GM12801 (cell line): ENCODE results near the gene HAS3.

Experiments
- TF ChIP-seq, protein P1 (sequence below): IDR thresholded peaks from one replicate; pipeline ENCODE4 v1.5.1; 2011; ENCODE audit warnings: control low read depth; ENCODE audit not compliant: insufficient read length; ENCODE audit errors: extremely low read depth

The HAS3 gene

DNA sequence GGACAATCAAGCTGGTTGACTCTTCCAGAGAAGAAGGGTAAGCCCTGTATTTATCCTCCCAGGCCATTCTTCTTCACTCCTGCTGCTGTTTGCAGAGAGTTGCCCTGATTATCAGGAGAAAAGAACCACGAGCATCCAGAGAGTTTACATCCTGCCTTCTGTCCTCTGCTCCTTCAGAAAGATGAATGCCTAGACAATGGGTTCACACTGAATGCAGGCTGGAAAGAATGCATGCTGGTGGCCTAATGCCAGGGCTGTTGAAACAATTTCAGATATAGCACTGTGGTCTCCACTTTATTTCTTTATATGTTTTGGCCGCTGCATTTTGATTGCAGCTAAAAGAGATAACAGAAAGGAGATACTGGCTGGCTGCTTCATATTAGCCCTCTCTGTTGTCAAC lies 21.2 kb upstream of the HAS3 start:
- TF ChIP-seq, protein P1, sequence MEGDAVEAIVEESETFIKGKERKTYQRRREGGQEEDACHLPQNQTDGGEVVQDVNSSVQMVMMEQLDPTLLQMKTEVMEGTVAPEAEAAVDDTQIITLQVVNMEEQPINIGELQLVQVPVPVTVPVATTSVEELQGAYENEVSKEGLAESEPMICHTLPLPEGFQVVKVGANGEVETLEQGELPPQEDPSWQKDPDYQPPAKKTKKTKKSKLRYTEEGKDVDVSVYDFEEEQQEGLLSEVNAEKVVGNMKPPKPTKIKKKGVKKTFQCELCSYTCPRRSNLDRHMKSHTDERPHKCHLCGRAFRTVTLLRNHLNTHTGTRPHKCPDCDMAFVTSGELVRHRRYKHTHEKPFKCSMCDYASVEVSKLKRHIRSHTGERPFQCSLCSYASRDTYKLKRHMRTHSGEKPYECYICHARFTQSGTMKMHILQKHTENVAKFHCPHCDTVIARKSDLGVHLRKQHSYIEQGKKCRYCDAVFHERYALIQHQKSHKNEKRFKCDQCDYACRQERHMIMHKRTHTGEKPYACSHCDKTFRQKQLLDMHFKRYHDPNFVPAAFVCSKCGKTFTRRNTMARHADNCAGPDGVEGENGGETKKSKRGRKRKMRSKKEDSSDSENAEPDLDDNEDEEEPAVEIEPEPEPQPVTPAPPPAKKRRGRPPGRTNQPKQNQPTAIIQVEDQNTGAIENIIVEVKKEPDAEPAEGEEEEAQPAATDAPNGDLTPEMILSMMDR: no peak

DNA sequence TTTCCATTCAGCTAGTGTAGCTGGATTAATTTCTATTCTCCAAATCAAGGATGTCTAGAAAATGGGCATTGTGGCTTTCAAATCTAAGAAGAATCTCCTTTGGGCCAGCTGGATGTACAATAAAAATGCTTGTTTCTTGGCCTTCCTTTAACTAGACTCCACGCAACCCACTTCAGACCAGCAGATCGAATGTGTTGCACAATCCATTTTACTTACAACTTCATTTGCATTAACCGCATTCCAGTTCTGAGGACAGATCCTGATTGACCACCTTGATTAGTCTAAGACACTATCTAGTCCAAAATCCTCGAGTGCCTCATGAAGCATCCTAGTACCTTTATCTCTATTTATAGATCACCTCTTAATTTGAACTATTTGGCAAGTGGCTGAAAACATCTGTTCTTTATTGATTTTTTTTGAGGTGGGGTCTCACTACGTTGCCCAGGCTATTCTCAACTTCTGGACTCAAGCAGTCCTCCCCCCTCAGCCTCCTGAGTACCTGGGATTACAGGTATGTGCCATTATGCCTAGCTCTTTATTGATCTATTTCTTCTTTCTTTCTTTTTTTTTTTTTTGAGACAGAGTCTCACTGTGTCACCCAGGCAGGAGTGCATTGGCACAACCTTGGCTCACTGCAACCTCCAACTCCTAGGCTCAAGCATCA lies 20.3 kb upstream of the HAS3 start:
- TF ChIP-seq, protein P1: no peak

DNA sequence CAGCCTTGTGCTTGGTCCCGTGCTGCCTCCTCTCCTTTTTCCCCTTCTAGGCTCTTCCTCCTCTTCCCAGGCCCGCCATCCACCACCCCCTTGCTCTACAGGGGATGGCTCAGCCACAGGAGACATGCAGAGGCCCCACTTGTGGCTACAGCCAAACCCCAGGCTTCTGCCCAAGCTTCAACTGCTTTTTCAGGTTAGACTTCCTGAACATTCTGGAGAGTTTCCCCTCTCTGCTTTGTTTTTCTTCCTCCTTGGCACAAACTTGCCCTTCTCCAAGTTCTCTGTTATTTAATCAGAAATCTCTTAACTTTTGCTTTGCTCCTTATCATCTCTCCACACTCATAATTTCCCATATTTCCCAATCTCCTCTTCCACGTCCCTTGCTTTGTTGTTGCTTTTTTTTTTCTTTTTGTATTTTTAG lies 18.3 kb upstream of the HAS3 start:
- TF ChIP-seq, protein P1: no peak

DNA sequence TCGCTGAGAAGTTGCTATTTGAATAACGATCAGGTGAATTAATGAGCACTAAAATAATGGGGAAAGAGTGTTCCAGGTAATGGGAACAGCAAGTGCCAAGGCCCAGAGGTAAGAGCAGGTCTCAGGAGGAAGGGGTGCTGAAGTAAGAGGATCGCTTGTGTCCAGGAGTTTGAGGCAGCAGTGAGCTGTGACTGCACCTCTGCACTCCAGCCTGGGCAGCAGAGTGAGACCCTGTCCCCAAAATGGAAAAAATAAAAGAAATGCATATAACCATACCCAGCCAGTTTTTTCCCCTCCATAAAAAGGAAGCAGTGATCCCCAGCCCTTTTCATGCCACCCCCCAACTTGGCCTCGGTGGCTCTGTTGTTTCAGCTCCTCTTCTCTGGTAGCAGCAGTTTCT lies 16.8 kb upstream of the HAS3 start:
- TF ChIP-seq, protein P1: no peak

DNA sequence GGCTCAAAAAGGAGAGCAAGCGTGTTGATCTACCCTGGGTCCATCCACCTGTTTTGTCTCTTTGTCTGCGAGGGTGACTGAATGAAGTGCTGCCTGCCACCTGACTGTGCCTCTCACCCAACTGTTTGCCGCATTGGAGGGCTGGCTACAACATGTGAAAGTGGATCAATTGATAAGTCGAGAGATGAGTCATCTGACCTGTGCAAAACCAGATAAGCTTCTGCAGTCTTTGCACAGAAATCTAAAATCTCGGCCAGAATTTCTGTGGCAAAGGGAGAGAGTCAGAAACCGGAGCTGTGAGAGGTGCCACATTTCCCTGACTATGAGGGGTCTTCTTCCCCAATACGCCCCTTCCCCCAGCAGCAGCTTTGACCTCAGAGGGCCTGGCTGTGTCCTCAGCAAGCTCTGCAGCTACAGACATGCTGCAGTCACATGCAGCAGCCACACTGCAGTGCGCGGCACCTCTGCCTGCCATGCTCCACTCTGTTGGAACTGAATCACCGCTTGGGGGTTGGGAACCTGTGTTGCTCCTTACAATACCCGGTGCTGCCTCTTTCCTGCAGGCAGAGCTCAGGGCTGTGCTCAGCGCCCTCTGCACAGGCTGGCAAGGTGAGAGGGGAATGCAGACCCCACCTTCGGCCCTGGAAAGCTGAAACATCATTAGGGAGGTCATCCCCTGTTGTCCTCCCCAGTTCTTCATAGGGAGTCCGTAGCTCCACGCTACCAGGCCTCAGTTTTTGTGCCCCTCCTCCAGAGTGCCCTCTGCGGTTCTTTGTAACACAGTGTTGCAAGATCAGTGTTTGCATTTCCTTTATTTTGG lies 16.2 kb upstream of the HAS3 start:
- TF ChIP-seq, protein P1: no peak

DNA sequence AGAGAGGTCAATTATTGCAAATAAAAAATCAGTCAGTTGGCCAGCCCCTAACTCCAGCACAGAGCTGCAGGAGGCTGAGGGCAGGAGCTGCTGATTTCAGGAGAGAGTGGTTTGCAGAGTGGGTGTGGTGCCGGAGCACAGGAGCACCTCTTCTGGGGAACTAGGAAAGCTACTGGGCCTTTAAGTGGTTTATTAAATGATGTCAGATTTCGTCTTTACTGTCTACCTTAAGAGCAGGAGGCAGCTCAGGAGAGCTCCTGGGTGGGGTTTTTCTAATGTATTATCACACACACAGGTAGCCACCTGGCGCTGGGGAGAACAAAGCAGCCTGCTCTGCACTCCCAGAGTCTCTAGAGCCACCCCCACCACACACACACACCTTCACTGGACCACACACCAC lies 11.5 kb upstream of the HAS3 start:
- TF ChIP-seq, protein P1: no peak

DNA sequence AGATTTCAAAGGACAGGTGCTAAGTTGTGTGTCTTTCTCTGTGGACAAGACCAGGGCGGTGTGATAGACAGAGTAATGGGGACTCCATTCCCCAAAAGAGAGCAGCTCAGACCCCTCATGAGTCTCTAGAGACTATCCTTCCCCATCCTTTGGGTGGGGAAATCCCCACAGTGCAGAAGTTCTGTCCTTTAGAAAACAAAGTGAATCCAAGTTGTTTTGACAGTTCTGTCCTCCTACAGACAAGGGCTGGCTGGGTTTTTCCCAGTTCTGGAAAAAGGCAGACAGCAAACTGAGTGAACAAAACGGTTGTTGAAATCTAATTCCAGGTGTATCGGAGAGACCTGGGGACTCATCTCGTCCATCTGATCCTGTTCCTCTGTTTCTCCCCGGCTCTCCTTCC lies 11.0 kb upstream of the HAS3 start:
- TF ChIP-seq, protein P1: no peak
